GM12891 (cell line): ENCODE data around the gene SCNN1B.

Source experiments
- POLR2A ChIP-seq: IDR thresholded peaks from 2 replicates; pipeline ENCODE4 v1.6.1; 2011; ENCODE audit warnings: low read depth, low read length, control low read depth
- POLR2AphosphoS5 ChIP-seq: IDR thresholded peaks from 2 replicates; pipeline ENCODE4 v1.6.1; 2011; ENCODE audit warnings: low read depth, low read length, control low read depth
- TAF1 ChIP-seq: IDR thresholded peaks from 2 replicates; pipeline ENCODE4 v1.6.1; 2011; ENCODE audit warnings: low read depth, low read length, control low read depth

DNA sequence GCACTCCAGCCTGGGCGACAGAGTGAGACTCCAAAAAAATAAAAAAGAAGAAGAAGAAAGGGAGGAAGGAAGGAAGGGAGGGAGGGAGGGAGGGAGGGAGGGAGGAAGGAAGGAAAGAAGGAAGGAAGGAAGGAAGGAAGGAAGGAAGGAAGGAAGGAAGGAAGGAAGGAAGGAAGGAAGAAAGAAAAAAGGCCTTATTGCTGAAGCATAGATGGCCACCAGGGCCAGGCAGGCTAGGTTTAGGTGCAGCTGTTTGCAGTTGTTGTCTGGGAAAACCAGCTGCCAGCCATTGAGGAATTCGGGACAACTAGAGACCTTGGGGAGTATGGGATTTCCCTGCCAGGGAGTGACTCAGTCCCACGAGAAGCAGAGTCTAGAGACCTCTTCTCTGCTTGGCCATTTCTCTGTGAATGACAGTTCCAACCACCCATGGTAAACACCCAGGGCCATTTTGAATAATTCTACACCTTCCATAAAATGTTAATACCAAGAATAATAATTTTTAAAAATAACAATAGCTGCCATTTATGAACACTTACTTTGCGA lies 31.0 kb downstream of the SCNN1B start:
- TF ChIP-seq POLR2A: no peak
- TF ChIP-seq POLR2AphosphoS5: no peak
- no peak for TF ChIP-seq TAF1
